ENCODE data around the gene METTL25.

GRCh38 chr12:82415402-82415801, 57.1 kb downstream of the METTL25 start:
- no peak for TF ChIP-seq POLR2A (IDR thresholded peaks at IDR 0.05; ENCODE audit: low read length)
- TF ChIP-seq GATA1 (IDR thresholded peaks at IDR 0.05; ENCODE audit: low read depth, low read length) = no peak
